MM.1S (cell line): ENCODE results near the gene SLC1A7.

ENCODE experiments used
- EZH2 ChIP-seq: fragments of 300-600 bp; sonication (generic); optimal IDR thresholded peaks from 2 replicates; pipeline ENCODE3; 2017; ENCODE audit warnings: low read depth, mild to moderate bottlenecking, antibody characterized with exemption, low read length, mixed read lengths
- TF ChIP-seq, protein P1 (sequence below): fragments of 300-600 bp; sonication (generic); IDR thresholded peaks from 2 replicates; pipeline ENCODE4 v1.5.1; 2016; ENCODE audit warnings: antibody characterized with exemption, low read length, mixed read lengths

DNA sequence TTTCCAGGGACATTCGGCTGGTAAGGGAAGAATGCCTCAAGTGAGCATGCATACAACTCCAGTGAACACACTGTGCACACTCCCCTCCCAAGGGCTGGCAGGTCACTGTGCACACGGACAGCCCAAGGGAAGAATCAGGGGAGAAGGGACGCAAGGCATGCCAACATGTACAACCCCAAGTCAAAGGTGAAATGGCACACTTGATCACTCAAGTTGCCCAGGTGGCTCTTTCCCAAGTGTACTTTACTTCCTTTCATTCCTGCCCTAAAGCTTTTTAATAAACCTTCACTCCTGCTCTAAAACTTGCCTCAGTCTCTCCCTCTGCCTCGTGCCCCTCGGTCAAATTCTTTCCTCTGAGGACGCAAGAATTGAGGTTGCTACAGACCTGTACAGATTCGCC, 13.5 kb upstream of the SLC1A7 start:
- TF ChIP-seq, protein P1, sequence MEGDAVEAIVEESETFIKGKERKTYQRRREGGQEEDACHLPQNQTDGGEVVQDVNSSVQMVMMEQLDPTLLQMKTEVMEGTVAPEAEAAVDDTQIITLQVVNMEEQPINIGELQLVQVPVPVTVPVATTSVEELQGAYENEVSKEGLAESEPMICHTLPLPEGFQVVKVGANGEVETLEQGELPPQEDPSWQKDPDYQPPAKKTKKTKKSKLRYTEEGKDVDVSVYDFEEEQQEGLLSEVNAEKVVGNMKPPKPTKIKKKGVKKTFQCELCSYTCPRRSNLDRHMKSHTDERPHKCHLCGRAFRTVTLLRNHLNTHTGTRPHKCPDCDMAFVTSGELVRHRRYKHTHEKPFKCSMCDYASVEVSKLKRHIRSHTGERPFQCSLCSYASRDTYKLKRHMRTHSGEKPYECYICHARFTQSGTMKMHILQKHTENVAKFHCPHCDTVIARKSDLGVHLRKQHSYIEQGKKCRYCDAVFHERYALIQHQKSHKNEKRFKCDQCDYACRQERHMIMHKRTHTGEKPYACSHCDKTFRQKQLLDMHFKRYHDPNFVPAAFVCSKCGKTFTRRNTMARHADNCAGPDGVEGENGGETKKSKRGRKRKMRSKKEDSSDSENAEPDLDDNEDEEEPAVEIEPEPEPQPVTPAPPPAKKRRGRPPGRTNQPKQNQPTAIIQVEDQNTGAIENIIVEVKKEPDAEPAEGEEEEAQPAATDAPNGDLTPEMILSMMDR, result no peak
- TF ChIP-seq EZH2, result no peak
